Upper lobe of left lung (tissue), 6 donors: ENCODE results near the gene DGKK. TPM values are rescaled to one million over a fixed set of nuclear protein-coding genes. Genes with fewer than 3 reads are reported as not detected.

ENCODE experiments used
- ATAC-seq, 2 donors: fragments of 200-7000 bp; cut with Tn5 transposase; one replicate each; pipeline ENCODE4 v1.9.1; 2022; ENCODE audit warnings: mild to moderate bottlenecking in 2 of 2, moderate library complexity in 2 of 2; ENCODE audit not compliant: low FRiP score in 2 of 2
- DNase-seq, 2 donors: peaks; one replicate each; pipeline ENCODE4 v3.0.0-alpha.2; 2019 to 2020
- H3K27ac ChIP-seq, 4 donors: fragments of 200-600 bp; sonication (generic); one replicate each; pipeline ENCODE4 v1.5.1; 2016 to 2019
- H3K27me3 ChIP-seq, 4 donors: fragments of 200-600 bp; sonication (generic); one replicate each; pipeline ENCODE4 v1.5.1; 2017 to 2019
- H3K36me3 ChIP-seq, 4 donors: fragments of 200-600 bp; sonication (generic); one replicate each; pipeline ENCODE4 v1.5.1; 2016 to 2019
- H3K4me1 ChIP-seq, 4 donors: fragments of 200-600 bp; sonication (generic); one replicate each; pipeline ENCODE4 v1.5.1; 2018 to 2019
- H3K4me3 ChIP-seq, 4 donors: fragments of 200-600 bp; sonication (generic); one replicate each; pipeline ENCODE4 v1.5.1; 2017 to 2019; ENCODE audit warnings: mild to moderate bottlenecking in 2 of 4, moderate library complexity in 1 of 4
- H3K9me3 ChIP-seq, 4 donors: fragments of 200-600 bp; sonication (generic); one replicate each; pipeline ENCODE4 v1.5.1; 2018 to 2019
- EP300 ChIP-seq, 4 donors: sonication (generic); formaldehyde crosslinking; IDR thresholded peaks; one replicate each; pipeline ENCODE4 v1.5.1; 2017; ENCODE audit warnings: antibody characterized with exemption in 4 of 4, control low read depth in 2 of 4
- POLR2A ChIP-seq, 4 donors: fragments of 450-650 bp; IDR thresholded peaks; one replicate each; pipeline ENCODE4 v1.5.1; 2016 to 2017; ENCODE audit warnings: antibody characterized with exemption in 4 of 4, mild to moderate bottlenecking in 2 of 4
- POLR2AphosphoS5 ChIP-seq, 2 donors: sonication (generic); formaldehyde crosslinking; IDR thresholded peaks; one replicate each; pipeline ENCODE4 v1.5.1; 2017; ENCODE audit warnings: antibody characterized with exemption in 2 of 2
- WGBS, 2 donors: methylation state at CpG; one replicate each; pipeline ENCODE4 v1.1.5; 2017 to 2018; 5-methylcytosine and 5-hydroxymethylcytosine counted together
- total RNA-seq, 6 donors: library from RNA; depleted of rRNA in 4 of 6; stranded (reverse); fragments of >200 nt in 4 of 6; gene quantifications; one replicate each; pipeline versions ENCODE4 v1.1.0 to v1.2.1, GENCODE V29; 2016 to 2021
- TF ChIP-seq, protein P1 (sequence below), 6 experiments: fragments of 450-650 bp in 4 of 6; fragments of 200-600 bp in 2 of 6; sonication (generic) in 2 of 6; IDR thresholded peaks; one replicate each; pipeline ENCODE4 v1.5.1; 2016 to 2019; ENCODE audit warnings: antibody characterized with exemption in 6 of 6
- donor health status: DM: no; HTN: no; CAD: no; lungs with moderate emphysema.
- donor health status: DM: no; HTN: yes; CAD: no; lungs with severe emphysema.

DGKK gene, protein sequence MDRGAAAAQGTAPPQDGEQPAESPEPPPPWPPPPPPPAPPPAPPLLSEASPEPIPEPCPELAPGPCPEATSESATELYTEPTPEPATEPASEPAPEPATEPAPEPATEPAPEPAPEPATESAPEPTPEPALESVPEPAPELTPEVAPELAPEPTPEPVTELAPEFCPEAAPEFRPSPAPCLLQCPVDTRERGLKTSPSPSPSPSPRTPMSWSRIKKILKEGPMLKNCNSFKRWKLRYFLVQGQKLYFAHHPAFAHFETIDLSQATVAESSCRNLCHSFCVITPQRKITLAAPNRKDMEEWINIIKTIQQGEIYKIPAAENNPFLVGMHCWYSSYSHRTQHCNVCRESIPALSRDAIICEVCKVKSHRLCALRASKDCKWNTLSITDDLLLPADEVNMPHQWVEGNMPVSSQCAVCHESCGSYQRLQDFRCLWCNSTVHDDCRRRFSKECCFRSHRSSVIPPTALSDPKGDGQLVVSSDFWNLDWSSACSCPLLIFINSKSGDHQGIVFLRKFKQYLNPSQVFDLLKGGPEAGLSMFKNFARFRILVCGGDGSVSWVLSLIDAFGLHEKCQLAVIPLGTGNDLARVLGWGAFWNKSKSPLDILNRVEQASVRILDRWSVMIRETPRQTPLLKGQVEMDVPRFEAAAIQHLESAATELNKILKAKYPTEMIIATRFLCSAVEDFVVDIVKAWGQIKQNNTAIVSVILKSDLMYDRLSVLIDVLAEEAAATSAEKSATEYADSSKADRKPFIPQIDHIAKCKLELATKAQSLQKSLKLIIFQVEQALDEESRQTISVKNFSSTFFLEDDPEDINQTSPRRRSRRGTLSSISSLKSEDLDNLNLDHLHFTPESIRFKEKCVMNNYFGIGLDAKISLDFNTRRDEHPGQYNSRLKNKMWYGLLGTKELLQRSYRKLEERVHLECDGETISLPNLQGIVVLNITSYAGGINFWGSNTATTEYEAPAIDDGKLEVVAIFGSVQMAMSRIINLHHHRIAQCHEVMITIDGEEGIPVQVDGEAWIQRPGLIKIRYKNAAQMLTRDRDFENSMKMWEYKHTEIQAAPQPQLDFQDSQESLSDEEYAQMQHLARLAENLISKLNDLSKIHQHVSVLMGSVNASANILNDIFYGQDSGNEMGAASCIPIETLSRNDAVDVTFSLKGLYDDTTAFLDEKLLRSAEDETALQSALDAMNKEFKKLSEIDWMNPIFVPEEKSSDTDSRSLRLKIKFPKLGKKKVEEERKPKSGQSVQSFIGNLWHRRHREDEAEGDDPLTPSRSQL
- total RNA-seq, result under 1 TPM in 2 of 6 donors, not detected in 4; 0.09 to 0.13 TPM

DNA sequence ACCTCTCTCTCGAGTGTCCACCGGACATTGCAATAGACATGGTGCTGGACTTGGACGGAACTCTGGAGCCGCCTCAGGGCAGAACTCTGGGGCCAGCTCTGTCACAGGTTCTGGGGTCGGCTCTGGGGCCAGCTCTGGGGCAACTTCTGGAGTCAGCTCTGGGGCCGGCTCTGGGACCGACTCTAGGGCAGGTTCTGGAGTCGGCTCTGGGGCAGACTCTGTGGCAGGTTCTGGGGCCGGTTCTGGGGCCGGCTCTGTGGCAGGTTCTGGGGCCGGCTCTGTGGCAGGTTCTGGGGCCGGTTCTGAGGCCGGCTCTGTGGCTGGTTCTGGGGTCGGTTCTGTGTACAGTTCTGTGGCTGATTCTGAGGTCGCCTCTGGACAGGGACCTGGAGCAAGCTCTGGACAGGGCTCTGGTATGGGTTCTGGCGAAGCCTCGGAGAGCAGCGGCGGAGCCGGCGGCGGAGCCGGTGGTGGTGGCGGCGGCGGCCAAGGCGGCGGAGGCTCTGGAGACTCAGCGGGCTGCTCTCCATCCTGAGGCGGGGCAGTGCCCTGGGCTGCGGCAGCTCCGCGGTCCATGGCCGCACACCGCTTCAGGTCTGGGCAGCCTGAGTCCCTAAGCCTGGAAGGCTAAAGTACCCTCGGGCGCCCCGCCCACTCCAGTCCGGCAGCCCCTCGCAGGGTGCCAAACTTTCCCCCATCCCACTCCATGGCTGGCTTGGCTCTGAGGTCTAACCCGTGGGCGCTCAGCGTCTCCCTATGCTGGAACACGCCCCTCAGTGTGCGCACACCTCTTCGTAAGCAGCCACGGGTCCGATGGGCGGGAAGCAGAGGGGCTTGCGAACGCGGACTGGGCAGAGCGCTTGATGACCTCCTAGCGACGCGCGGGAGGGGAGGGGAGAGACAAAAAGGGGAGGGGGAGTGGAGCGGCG lies at the start of gene DGKK:
Gene DGKK (minus strand): TSS at position 723 of the 929 bp plus-strand sequence. CDS start 147 bp downstream, at position 576.
- WGBS, 2 donors, result 27% methylated on average over 32 of the region's 59 CpGs; no CpG with 5 or more reads in 1 of the 2 donors
- H3K36me3 ChIP-seq, result no peaks in the 10 kb centered on the region
- H3K27me3 ChIP-seq, result peaks cover 0 to 31% (median under 1%) of the 10 kb centered on the region in 4 donors
- DNase-seq, result peak in 1 of 2 donors; percentile 63
- H3K27ac ChIP-seq, result no peak within 1 kb of the TSS
- TF ChIP-seq POLR2A (IDR thresholded peaks at IDR 0.05), result no peak
- TF ChIP-seq POLR2AphosphoS5 (IDR thresholded peaks at IDR 0.05), result no peak
- TF ChIP-seq EP300 (IDR thresholded peaks at IDR 0.05), result no peak
- TF ChIP-seq, protein P1, sequence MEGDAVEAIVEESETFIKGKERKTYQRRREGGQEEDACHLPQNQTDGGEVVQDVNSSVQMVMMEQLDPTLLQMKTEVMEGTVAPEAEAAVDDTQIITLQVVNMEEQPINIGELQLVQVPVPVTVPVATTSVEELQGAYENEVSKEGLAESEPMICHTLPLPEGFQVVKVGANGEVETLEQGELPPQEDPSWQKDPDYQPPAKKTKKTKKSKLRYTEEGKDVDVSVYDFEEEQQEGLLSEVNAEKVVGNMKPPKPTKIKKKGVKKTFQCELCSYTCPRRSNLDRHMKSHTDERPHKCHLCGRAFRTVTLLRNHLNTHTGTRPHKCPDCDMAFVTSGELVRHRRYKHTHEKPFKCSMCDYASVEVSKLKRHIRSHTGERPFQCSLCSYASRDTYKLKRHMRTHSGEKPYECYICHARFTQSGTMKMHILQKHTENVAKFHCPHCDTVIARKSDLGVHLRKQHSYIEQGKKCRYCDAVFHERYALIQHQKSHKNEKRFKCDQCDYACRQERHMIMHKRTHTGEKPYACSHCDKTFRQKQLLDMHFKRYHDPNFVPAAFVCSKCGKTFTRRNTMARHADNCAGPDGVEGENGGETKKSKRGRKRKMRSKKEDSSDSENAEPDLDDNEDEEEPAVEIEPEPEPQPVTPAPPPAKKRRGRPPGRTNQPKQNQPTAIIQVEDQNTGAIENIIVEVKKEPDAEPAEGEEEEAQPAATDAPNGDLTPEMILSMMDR (IDR thresholded peaks at IDR 0.05), result no peak
- no peaks in the 10 kb centered on the region for H3K9me3 ChIP-seq
- peak within 1 kb of the TSS in 1 of 4 donors; percentile 16 for H3K4me3 ChIP-seq
- ATAC-seq, result no peak
- peaks cover 7 to 19% (median 8%) of the 10 kb centered on the region in 4 donors for H3K4me1 ChIP-seq

DNA sequence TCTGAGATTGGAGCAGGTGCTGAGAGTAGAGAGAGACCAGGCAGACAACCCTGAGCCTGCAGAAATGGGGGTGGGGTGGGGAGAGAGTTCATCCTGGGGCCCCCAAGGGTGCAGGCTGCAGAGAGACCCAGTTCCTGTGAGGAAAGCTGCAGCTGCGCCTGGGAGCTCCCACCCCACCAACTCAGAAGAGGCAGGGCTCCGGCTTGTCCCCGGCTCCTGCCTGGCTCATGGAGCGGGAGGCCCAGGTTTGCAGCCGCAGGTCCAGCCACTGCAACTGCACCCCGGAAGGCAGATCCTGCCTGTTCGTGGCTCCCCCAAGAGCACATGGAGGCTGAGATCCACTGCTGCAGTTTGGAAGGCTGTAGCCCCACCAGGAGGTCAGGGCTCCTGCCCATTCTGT lies 44.2 kb upstream of the DGKK start:
- DNase-seq (peak in 1 of 2 donors; percentile 29), ATAC-seq (no peak)
- no peak overlapping the region for H3K27ac ChIP-seq
- H3K4me1 ChIP-seq, result no peaks in the 10 kb centered on the region
- TF ChIP-seq, protein P1 (IDR thresholded peaks at IDR 0.05), result no peak
- TF ChIP-seq POLR2AphosphoS5 (IDR thresholded peaks at IDR 0.05) (no peak), EP300 (IDR thresholded peaks at IDR 0.05) (no peak), POLR2A (IDR thresholded peaks at IDR 0.05) (no peak)
- 86% methylated on average over 7 of the region's 7 CpGs; no CpG with 5 or more reads in 1 of the 2 donors for WGBS, 2 donors
- no peaks in the 10 kb centered on the region for H3K27me3 ChIP-seq
- H3K9me3 ChIP-seq, result peaks cover 0 to 3% (median 0%) of the 10 kb centered on the region in 4 donors
- H3K36me3 ChIP-seq, result no peaks in the 10 kb centered on the region
- no peak overlapping the region for H3K4me3 ChIP-seq

DNA sequence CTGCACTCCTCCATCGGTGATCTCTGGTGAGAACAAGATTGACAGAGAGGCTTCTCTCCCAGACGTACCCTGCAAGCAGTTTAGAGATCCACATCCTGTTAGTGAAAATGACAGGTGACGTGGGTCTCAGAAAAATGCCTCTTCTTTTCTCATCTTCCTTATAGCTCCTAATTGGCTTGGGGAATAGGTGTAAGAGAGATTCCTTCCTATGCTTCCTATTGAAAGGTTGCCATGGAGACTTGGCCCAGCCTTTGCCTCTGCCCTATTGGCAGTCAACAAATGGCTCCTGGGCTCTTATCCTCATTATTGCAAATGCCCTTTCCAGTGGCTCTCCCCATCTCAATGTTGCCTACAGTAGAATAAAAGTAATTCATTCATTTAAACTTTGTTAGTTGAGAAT lies 26.5 kb upstream of the DGKK start:
- no peak for DNase-seq
- Histone ChIP-seq H3K4me3 (no peak overlapping the region), H3K27ac (no peak overlapping the region), H3K27me3 (no peaks in the 10 kb centered on the region), H3K36me3 (no peaks in the 10 kb centered on the region), H3K4me1 (no peaks in the 10 kb centered on the region), H3K9me3 (no peaks in the 10 kb centered on the region)
- ATAC-seq, result no peak
- WGBS, 2 donors, result 83 to 92% methylated on average over 2 to 3 of the region's 3 CpGs
- TF ChIP-seq, protein P1 (IDR thresholded peaks at IDR 0.05), result no peak
- no peak for TF ChIP-seq POLR2A (IDR thresholded peaks at IDR 0.05)
- no peak for TF ChIP-seq EP300 (IDR thresholded peaks at IDR 0.05)
- no peak for TF ChIP-seq POLR2AphosphoS5 (IDR thresholded peaks at IDR 0.05)

DNA sequence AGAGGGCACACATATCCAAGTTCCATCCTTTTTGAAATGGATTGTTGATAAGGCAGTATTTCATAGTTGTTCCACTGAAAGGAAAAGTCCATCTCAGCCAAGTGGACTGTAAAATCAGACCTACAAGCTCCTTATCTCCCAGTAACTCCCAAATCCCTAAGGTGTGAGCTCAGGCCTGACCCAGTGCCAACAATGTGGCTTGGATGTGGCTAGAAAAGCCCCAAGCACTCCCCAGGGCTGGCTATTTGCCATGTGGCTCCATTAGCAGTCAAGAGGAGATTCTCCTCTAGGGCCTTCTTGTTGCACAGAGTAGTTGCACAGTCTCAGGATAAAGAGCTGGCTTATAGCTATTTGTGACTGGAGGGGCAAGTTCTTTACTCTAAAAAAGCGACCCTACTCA lies 25.0 kb upstream of the DGKK start:
- DNase-seq (peak in 1 of 2 donors; percentile 23), ATAC-seq (no peak)
- Histone ChIP-seq H3K27me3 (no peaks in the 10 kb centered on the region), H3K9me3 (no peaks in the 10 kb centered on the region), H3K4me1 (no peaks in the 10 kb centered on the region), H3K4me3 (no peak overlapping the region), H3K36me3 (no peaks in the 10 kb centered on the region), H3K27ac (no peak overlapping the region)
- 60 to 100% methylated on average over 1 of the region's 1 CpG for WGBS, 2 donors
- TF ChIP-seq EP300 (IDR thresholded peaks at IDR 0.05) (no peak), POLR2A (IDR thresholded peaks at IDR 0.05) (no peak), POLR2AphosphoS5 (IDR thresholded peaks at IDR 0.05) (no peak)
- TF ChIP-seq, protein P1 (IDR thresholded peaks at IDR 0.05), result no peak
